ENCODE data around the gene ADAP1.

- TF ChIP-seq, protein P1, sequence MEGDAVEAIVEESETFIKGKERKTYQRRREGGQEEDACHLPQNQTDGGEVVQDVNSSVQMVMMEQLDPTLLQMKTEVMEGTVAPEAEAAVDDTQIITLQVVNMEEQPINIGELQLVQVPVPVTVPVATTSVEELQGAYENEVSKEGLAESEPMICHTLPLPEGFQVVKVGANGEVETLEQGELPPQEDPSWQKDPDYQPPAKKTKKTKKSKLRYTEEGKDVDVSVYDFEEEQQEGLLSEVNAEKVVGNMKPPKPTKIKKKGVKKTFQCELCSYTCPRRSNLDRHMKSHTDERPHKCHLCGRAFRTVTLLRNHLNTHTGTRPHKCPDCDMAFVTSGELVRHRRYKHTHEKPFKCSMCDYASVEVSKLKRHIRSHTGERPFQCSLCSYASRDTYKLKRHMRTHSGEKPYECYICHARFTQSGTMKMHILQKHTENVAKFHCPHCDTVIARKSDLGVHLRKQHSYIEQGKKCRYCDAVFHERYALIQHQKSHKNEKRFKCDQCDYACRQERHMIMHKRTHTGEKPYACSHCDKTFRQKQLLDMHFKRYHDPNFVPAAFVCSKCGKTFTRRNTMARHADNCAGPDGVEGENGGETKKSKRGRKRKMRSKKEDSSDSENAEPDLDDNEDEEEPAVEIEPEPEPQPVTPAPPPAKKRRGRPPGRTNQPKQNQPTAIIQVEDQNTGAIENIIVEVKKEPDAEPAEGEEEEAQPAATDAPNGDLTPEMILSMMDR (conservative IDR thresholded peaks at IDR 0.05; ENCODE audit: low read length): no peak
- no peak for TF ChIP-seq EZH2phosphoT487 (IDR thresholded peaks at IDR 0.05; ENCODE audit: borderline replicate concordance)
Observed at GRCh38 chr7:991729-992656, 37.5 kb upstream of the ADAP1 start.

Measured in Loucy (cell line).